Sigmoid colon (tissue), 3 donors: ENCODE results near the gene CDK5R1.

Experiments used
- POLR2A ChIP-seq, 2 donors: fragments of 450-650 bp; IDR thresholded peaks; one replicate each; pipeline ENCODE4 v1.6.1; 2016; ENCODE audit warnings: antibody characterized with exemption in 2 of 2, mild to moderate bottlenecking in 2 of 2, moderate library complexity in 2 of 2
- TF ChIP-seq, protein P1 (sequence below), 4 experiments: fragments of 450-650 bp in 3 of 4; fragments of 200-600 bp in 1 of 4; IDR thresholded peaks; one replicate each; pipeline ENCODE4 v1.5.1; 2016 to 2019; ENCODE audit warnings: antibody characterized with exemption in 4 of 4, mild to moderate bottlenecking in 3 of 4, moderate library complexity in 2 of 4

DNA sequence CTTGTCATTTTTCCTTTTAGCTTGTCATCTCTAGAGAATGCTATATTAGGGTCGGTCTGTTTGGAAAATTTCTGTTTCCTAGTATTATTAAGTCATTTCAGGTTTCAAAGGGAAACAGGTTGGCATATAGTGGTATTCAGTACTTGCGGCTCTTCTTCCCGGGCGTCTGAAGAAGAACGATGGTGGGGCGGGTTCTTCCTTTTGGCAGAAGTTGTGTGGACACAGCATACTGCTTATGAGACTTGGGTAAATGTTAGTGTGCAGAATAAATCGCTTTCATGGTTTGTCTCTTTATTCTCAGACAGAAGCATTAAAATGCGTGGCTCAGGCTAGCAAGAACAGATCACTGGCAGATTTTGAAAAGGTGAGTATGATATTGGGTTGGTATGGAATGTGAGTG lies 9.6 kb upstream of the CDK5R1 start:
- TF ChIP-seq, protein P1, sequence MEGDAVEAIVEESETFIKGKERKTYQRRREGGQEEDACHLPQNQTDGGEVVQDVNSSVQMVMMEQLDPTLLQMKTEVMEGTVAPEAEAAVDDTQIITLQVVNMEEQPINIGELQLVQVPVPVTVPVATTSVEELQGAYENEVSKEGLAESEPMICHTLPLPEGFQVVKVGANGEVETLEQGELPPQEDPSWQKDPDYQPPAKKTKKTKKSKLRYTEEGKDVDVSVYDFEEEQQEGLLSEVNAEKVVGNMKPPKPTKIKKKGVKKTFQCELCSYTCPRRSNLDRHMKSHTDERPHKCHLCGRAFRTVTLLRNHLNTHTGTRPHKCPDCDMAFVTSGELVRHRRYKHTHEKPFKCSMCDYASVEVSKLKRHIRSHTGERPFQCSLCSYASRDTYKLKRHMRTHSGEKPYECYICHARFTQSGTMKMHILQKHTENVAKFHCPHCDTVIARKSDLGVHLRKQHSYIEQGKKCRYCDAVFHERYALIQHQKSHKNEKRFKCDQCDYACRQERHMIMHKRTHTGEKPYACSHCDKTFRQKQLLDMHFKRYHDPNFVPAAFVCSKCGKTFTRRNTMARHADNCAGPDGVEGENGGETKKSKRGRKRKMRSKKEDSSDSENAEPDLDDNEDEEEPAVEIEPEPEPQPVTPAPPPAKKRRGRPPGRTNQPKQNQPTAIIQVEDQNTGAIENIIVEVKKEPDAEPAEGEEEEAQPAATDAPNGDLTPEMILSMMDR (IDR thresholded peaks at IDR 0.05), result no peak
- TF ChIP-seq POLR2A (IDR thresholded peaks at IDR 0.05), result no peak
